Measurements from ENCODE around the gene AMFR.
"Not testable (repeated sequence)": the region's sequence is repeated elsewhere in the genome, so short reads cannot be mapped to it uniquely, and the experiment has no call there.

Gene AMFR

DNA sequence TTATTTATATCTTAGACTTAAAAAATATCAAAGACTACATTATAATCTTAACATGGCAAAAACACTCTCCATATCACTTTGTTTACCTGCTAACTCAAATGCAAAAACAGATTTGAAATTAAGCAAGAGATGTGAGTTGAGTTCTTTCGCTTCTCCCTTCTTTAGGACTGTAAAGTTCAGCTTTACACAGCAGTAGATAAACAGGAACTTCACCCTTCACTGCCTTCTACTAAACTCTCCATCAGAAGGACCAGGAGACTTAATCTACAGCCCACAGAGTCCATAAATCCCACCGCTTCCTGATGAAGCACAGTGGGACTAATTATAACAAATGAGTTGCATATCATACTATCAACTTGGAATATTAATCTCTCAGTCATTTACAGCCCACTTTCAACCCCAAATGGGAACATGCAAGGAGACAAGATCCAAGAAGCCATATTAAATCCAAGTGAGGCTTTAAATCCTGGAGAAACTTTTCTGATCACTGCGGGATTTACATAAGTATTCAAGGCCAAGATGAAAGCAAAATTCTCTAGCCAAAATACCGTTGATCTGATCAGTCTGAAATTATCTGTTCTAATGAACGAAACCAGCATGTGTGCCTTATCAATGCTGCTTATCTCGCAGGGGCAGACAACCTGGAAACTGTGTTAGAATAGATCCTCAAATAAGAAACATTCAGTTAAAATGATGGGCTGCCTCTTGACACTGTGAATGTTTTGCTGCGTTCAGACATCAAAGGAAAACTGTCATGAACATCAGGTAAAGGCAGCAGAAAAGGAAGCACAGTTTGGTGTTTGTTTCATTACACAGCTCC, 1.6 kb downstream of the AMFR start:
- no peak for DNase-seq

DNA sequence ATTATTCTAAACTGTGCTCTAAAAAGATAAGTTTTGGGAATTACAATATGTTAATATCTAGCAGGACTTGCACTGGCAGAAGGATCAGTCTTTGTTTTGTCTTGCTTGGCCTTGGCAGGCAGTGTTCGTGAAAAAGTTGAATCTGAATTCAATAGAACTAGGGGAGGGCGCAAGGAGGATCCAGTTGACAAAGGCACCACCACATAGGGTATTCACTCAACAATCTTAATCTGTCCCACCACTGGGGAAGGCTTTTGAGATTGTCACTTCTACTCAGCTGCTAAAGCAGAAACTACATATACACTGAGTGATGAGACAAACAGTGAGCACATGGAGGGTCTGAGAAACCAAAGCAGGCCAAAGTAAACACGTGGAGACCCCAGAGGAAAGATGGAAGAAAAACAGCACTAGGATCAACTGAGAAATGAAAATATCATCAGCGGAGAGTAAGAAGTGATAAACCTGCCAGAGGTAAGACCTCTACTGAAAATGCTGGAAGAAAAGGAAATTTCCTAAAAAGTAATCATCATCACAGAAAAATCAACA, 2.4 kb downstream of the AMFR start:
- DNase-seq = no peak

DNA sequence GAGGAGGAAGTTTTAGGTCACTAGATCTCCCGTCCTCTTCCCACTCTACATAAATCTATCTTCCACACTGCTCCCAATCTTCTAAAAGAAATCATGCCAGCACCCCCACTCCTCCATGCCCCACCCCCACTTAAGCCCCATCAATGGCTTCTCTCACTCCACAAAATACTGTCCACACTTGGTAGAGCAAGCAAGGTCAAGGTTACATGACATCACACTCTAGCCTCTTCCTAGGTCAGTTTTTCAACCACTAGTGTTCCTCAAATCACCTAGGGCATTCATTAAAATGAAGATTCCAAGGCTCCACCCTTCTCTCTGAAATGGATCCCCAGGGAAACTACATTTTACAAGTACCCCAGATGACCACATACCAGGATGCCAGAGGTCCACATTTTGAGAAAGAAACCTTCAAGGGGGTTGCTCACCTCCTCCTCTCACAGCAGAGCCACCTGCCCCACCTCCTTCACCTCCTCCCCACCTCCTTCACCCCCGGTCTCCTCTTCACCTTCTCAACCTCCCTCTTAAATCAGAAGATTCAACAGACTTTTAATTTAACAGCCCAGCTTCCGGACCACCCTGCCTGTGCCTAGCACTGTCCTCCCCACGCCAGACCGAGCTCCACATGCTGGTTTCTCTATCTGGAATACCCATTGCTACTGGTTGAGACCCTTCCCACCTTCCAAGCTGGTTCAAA, 3.2 kb downstream of the AMFR start:
- DNase-seq = no peak

DNA sequence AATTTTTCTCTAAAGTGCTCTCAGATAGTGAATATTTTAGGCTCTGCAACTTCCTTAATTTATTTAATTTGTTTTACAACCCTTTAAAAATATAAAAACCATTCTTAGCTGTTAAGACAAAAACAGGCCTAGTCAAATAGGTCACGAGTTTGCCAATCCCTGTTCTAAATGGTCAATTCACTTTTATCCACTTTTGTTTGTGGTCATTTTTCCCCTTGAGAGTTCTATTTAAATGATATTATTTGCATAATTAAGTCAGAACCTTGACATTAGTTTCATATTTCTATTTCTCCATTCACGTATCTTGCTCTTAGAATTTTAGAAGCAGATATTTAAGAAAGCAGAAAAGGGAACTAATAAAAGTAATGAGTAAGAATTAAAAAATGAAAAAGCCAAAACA, 4.0 kb downstream of the AMFR start:
- DNase-seq = no peak

GRCh38 chr16:56420613-56421012, 4.7 kb downstream of the AMFR start:
- DNase-seq = no peak

DNA sequence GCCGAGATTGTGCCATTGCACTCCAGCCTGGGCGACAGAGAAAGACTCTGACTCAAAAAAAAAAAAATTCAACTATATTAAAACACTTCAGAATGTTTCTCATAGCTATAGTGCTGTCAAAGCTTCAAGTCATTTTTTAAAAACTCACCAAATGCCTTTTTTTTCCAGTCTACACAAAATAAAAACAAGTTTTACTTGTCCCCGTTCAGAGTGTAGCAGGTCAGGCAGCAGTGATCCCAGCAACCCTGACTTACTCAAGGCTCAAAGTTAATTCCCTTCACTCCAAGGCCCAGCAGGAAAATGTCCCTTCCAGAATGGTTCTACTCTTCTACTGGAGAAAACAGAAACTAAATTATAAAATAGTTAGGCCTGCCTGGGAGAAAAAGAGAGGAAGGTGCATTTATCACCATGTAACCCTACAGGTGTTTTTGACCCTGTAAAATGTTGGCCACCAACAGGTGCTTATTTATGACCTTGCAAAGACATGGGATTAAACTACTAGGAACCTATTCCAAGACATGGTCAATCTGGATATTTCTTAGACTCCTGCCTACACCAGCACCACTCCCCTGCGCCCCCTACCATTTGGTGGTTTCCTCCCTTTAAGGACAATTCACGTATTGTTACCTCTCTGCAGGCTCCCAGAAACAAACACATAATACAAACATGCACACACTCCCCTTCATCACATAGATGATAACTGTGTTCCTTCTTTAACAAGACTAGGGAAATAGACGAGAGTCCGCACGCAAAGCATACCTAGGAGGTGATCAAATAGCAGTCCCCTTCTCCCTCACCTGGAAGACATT, 5.4 kb downstream of the AMFR start:
- no peak for DNase-seq

DNA sequence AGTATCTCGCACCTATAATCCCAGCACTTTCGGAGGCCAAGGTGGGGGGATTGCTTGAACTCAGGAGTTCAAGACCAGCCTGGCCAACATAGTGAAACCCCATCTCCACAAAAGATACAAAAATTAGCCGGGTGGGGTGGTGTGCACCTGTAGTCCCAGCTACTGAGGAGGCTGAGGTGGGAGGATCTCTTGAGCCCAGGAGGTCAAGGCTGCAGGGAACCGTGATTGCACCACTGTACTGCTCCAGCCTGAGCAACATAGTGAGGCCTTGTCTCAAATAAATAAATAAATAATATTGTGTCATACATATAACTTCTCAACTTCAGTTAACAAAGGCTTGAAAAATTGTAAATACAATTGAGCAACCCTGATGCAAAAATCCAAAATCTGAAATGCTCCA, 8.2 kb downstream of the AMFR start:
- no peak for DNase-seq

DNA sequence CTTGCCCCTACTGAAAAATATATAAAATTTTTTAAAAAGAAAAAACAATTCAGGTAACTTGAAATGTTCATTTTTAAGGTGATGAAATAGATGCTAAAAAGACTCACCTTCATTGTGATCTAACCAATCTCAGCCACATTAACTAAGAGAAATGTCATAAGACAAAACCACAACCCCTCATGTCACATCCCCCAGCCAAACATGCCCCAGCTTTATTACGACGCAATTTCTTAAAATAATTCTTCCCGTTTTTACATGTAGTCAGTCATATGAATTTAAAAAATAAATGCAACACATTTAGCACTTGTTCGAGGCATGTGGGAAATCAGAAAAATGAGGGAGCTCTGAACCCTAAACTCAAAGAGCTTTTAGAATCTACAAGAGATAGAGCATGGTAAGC, 9.5 kb downstream of the AMFR start:
- no peak for DNase-seq

GRCh38 chr16:56414366-56414765, 11.0 kb downstream of the AMFR start:
- no peak for DNase-seq

DNA sequence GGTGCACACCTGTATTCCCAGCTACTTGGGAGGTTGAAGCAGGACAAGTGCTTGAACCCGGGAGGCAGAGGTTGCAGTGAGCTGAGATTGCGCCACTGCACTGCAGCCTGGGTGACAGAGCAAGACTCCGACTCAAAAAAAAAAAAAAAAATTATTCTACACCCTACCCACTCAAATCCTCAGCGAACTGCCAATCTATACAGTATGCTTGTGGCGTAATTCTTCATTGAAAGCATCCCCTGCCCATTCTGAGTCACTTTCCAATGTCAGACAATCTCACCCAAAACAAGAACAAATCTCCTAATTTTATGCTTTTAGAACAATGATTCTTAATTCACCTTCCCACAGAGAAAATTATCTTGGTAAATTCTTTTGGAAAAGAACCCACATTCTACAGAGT, 12.0 kb downstream of the AMFR start:
- DNase-seq = no peak

DNA sequence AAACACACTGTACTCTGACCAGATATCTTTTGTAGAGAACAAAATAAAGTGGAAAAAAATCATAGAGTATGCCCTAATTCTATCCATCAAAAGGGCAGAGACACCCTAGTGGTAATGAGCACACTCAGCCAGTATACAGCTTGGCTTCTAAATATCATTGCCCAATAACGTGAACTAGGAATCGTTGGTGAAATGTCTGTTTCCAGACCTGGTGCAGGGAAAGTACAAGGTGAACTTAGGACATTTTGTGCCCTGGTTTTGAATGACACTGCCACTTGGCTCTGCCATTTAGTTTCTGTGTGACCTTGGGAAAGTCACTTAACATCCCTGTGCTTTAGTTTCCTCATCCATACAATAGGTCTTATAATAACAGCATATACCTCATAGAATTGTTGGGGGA, 13.7 kb downstream of the AMFR start:
- DNase-seq = no peak

- DNase-seq = no peak
Measured at GRCh38 chr16:56411123-56411522, 14.2 kb downstream of the AMFR start.

DNA sequence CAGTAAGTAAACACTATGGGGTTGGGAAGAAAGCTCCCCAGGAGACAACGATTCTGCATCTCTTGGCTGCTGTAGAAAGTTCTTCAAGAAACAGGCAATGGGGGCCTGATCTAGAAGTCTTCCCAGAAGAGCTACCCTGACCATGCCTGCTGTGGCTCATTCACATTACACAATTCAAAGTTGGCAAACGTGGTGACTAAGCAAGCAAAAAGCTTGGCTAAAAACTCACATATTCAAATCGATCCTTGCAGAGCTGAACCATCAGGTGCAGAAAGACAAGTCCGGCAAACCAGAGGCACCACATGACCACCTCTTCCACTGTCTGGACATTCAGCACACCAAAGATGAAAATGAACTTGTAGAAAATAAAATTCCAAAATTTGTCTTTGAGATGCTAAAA, 16.1 kb downstream of the AMFR start:
- DNase-seq = no peak

DNA sequence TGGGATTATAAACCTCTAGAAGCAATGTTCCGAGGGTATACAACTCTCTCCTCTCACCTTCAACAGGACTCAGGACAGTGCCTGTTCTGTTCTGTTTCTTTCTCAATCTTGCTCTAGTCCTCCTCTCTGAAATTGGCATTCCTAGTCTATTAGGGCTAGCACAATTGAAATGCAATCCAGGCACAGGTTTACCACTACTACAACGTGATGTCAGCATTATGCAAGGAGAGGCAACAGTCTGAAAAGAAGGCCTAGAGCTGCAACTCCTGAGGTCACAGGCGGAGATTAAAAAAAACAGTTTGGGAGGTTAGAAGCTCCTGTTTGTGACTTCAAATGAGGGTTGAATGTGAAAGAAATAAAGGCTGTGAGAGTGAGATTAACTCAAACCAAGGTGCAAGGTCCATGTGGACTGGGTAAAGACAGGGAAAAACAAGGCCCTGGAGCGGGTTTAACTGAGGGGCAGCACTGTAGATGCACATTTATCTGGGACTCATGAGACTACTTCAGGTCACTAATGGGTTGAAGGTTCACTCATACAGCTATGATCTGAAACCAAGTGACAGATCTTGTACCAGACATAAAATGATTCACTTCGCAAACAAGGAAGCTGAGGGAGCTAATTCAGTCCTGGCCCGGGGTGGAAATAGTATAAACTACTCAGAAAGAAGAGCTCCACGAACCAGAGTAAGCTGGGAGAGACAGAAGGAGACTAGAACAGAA, 16.8 kb downstream of the AMFR start:
- no peak for DNase-seq

- DNase-seq = no peak
Measured at GRCh38 chr16:56405977-56406672, 19.2 kb downstream of the AMFR start.

DNA sequence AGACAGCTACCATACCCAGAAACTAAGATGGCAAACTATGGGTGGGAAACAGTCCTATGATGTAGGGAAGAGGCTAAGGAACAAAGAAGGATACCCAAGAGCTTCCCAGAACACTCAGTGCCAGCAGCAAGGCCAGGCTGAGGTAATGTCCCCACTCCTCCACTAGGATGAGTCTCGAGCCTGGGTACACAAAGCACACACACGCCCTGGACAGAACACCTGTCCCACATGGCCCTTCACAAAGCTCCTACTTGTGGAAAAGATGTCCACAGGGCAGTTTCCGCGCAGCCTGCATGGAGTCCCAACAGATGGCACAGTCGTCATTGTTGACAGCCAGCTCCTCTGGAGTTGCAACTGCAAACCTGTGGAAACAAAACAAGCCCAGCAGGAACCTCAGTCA, 23.9 kb downstream of the AMFR start:
- no peak for DNase-seq

- DNase-seq = no peak
Measured at GRCh38 chr16:56400458-56400857, 24.9 kb downstream of the AMFR start.

DNA sequence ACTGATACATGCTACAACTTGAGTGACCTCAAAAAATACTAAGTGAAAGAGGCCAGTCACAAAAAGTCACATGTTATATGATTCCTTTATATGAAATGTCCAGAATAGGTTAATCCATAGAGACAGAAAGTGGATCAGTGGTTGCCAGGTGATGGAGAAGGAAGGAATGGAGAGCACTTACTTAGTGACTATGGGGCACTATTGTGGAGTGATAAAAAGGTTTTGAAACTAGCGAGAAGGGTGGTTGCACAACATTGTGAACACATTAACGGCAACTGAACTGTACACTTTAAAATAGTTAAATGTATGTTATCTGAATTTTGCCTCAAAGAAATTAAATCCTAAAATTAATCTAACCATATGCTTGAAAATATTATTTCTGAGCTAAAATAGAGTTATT, 25.9 kb downstream of the AMFR start:
- no peak for DNase-seq

GRCh38 chr16:56399047-56399446, 26.3 kb downstream of the AMFR start:
- DNase-seq = no peak

DNA sequence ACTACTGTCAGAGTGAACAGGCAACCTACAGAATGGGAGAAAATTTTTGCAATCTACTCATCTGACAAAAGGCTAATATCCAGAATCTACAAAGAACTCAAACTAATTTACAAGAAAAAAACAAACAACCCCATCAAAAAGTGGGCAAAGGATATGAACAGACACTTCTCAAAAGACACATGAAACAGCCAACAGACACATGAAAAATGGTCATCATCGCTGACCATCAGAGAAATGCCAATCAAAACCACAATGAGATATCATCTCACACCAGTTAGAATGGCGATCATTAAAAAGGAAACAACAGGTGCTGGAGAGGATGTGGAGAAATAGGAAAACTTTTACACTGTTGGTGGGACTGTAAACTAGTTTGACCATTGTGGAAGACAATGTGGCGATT, 28.6 kb downstream of the AMFR start:
- DNase-seq = not testable (repeated sequence)

DNA sequence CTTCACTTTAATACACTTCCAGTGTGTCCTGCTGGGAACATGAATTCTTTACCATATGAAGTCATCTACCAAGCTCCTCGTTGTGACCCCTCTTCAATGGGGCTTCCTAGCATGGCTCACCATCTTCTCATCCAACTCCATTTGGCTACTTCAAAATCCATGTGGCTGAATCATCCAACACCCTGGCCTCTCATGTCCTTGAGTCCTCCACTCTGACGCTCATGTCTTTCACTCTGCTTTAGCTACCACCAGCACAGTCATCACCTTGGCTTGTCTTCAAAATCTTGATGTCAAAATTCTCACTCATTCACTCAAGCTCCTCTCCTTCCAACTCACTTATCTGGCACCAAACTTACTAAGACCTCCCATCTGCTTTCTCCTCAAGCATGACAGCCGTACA, 35.8 kb downstream of the AMFR start:
- DNase-seq = no peak

DNA sequence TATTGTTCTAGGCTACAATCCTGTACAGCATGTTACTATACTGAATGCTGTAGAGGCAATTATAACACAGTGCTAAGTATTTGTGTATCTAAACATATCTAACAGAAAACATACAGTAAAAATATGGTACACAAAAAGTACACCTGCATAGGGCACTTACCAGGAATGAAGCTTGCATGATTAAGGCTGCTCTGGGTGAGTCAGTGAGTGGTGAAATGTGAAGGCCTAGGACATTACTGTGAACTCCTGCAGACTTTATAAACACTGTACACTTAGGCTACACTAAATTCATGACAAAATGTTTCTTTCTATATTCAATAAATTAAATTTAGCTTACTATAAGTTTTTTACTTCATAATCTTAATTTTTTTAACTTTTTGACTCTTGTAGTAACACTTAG, 37.1 kb downstream of the AMFR start:
- DNase-seq = no peak

Data from GDM1 (cell line).